Fibroblast of lung (primary cell): Measurements from ENCODE around the gene RBFOX1.

ENCODE experiments used
- EZH2 ChIP-seq: IDR thresholded peaks from 2 replicates; pipeline ENCODE4 v1.5.1; 2012; ENCODE audit warnings: low read length, control low read depth, mild to moderate bottlenecking; ENCODE audit errors: missing control alignments
- TF ChIP-seq, protein P1 (sequence below), 2 donors: IDR thresholded peaks in 1 of 2; conservative IDR thresholded peaks in 1 of 2; 1 replicate in 1 of 2; 2 replicates in 1 of 2; pipeline ENCODE4 v1.5.1; 2011 to 2012; ENCODE audit warnings: low read length in 2 of 2, control low read depth in 1 of 2, inconsistent platforms in 1 of 2, low read depth in 1 of 2, mild to moderate bottlenecking in 1 of 2

DNA sequence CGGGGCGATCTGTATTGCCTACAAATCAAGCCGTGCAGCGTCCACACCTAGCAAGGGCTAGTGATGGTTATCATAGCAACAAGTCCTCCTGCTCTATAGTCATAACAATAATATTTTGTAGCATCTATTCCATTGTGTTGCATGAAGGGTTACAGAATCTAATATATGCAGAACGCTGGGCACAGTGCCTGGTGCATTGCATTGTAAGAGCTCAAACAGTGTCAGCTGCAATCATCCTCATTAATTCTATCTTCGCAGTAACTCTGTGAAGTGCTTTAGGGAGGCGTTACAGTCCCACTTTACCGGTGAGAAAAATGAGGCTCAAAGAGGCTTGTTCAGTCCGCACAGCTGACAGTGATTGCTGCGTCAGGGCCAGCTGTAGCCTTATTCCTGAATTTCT is 149.4 kb downstream of the RBFOX1 start:
- TF ChIP-seq, protein P1, sequence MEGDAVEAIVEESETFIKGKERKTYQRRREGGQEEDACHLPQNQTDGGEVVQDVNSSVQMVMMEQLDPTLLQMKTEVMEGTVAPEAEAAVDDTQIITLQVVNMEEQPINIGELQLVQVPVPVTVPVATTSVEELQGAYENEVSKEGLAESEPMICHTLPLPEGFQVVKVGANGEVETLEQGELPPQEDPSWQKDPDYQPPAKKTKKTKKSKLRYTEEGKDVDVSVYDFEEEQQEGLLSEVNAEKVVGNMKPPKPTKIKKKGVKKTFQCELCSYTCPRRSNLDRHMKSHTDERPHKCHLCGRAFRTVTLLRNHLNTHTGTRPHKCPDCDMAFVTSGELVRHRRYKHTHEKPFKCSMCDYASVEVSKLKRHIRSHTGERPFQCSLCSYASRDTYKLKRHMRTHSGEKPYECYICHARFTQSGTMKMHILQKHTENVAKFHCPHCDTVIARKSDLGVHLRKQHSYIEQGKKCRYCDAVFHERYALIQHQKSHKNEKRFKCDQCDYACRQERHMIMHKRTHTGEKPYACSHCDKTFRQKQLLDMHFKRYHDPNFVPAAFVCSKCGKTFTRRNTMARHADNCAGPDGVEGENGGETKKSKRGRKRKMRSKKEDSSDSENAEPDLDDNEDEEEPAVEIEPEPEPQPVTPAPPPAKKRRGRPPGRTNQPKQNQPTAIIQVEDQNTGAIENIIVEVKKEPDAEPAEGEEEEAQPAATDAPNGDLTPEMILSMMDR (conservative IDR thresholded peaks at IDR 0.05 in 1 of 2, IDR thresholded peaks at IDR 0.05 in 1 of 2; ENCODE audit: low read depth in 1 of 2, low read length in 2 of 2) = no peak
- TF ChIP-seq EZH2 = no peak
